CD14-positive monocyte (primary cell): ENCODE results near the gene ADGRF4. TPM values are rescaled to one million over a fixed set of nuclear protein-coding genes. Genes with fewer than 3 reads are reported as not detected.

Experiments
- DNase-seq, 3 donors: peaks; one replicate each; pipeline ENCODE4 v3.0.0-alpha.2; 2011 to 2022
- H2AFZ ChIP-seq: 2 replicates; pipeline ENCODE4 v1.6.0; 2012; ENCODE audit warnings: mild to moderate bottlenecking, low read depth, low read length, inconsistent platforms; ENCODE audit not compliant: insufficient read depth, poor library complexity, severe bottlenecking
- H3K27ac ChIP-seq, 2 donors: 1 replicate in 1 of 2; 2 replicates in 1 of 2; pipeline ENCODE4 v1.5.1; 2012 to 2013; ENCODE audit warnings: low read length in 2 of 2, control low read depth in 1 of 2, inconsistent platforms in 1 of 2, low read depth in 1 of 2, mild to moderate bottlenecking in 1 of 2
- H3K27me3 ChIP-seq, 2 donors: one replicate each; pipeline versions ENCODE4 v1.6.0 to v1.6.1; 2011 to 2013; ENCODE audit warnings: low read length in 2 of 2; ENCODE audit not compliant: control insufficient read depth in 2 of 2, insufficient read depth in 2 of 2
- H3K36me3 ChIP-seq, 2 donors: replicated peaks in 1 of 2; 1 replicate in 1 of 2; 2 replicates in 1 of 2; pipeline versions ENCODE4 v1.5.1 to v1.6.1; 2012 to 2013; ENCODE audit warnings: low read length in 2 of 2, control low read depth in 1 of 2, inconsistent platforms in 1 of 2, mild to moderate bottlenecking in 1 of 2; ENCODE audit not compliant: insufficient read depth in 2 of 2, control insufficient read depth in 1 of 2
- H3K4me1 ChIP-seq, 2 donors: 1 replicate in 1 of 2; 2 replicates in 1 of 2; pipeline versions ENCODE4 v1.5.1 to v1.6.1; 2012 to 2013; ENCODE audit warnings: low read length in 2 of 2, control low read depth in 1 of 2, inconsistent platforms in 1 of 2, mild to moderate bottlenecking in 1 of 2, moderate library complexity in 1 of 2; ENCODE audit not compliant: insufficient read depth in 2 of 2, control insufficient read depth in 1 of 2
- H3K4me2 ChIP-seq: replicated peaks from 2 replicates; pipeline ENCODE3; 2012; ENCODE audit warnings: low read length, moderate library complexity, mild to moderate bottlenecking; ENCODE audit not compliant: poor library complexity, severe bottlenecking; ENCODE audit errors: extremely low read depth
- H3K4me3 ChIP-seq, 3 experiments: fragments of 200-600 bp in 1 of 3; sonication (generic) in 1 of 3; replicated peaks in 1 of 3; 1 replicate in 2 of 3; 2 replicates in 1 of 3; pipeline ENCODE4 v1.5.1; 2011 to 2013; ENCODE audit warnings: low read length in 3 of 3, mild to moderate bottlenecking in 3 of 3, control low read depth in 2 of 3, low read depth in 2 of 3, inconsistent platforms in 1 of 3, moderate library complexity in 1 of 3
- H3K79me2 ChIP-seq: 2 replicates; pipeline ENCODE4 v1.6.0; 2012; ENCODE audit warnings: mild to moderate bottlenecking, control low read depth, inconsistent platforms, low read length, moderate library complexity; ENCODE audit not compliant: insufficient read depth
- H3K9ac ChIP-seq: 2 replicates; pipeline ENCODE4 v1.6.0; 2017; ENCODE audit warnings: low read length, mild to moderate bottlenecking; ENCODE audit not compliant: insufficient read depth, poor library complexity, severe bottlenecking
- H3K9me3 ChIP-seq, 2 donors: replicated peaks in 1 of 2; 1 replicate in 1 of 2; 2 replicates in 1 of 2; pipeline versions ENCODE4 v1.5.1 to v1.6.1; 2012 to 2013; ENCODE audit warnings: low read length in 2 of 2, control low read depth in 1 of 2; ENCODE audit not compliant: control insufficient read depth in 1 of 2, insufficient read depth in 1 of 2
- H4K20me1 ChIP-seq: 2 replicates; pipeline ENCODE4 v1.6.0; 2012; ENCODE audit warnings: mild to moderate bottlenecking, low read length, control low read depth, moderate library complexity; ENCODE audit not compliant: insufficient read depth
- H3K27ac Mint-ChIP-seq, 7 donors: one replicate each; pipeline ENCODE4 v1.8.0; 2020; ENCODE audit warnings: mild to moderate bottlenecking in 7 of 7, mixed read lengths in 7 of 7, moderate library complexity in 6 of 7, inconsistent platforms in 2 of 7
- H3K27me3 Mint-ChIP-seq, 3 donors: one replicate each; pipeline ENCODE4 v1.8.0; 2021 to 2022; ENCODE audit warnings: low read depth in 3 of 3, mild to moderate bottlenecking in 3 of 3, mixed read lengths in 3 of 3, moderate library complexity in 3 of 3, inconsistent platforms in 1 of 3
- H3K36me3 Mint-ChIP-seq, 2 donors: one replicate each; pipeline ENCODE4 v1.8.0; 2020; ENCODE audit warnings: mixed read lengths in 2 of 2, inconsistent platforms in 1 of 2, mild to moderate bottlenecking in 1 of 2
- H3K4me1 Mint-ChIP-seq: one replicate; pipeline ENCODE4 v1.8.0; 2020; ENCODE audit warnings: mild to moderate bottlenecking, mixed read lengths
- H3K4me3 Mint-ChIP-seq, 2 donors: one replicate each; pipeline ENCODE4 v1.8.0; 2020; ENCODE audit warnings: mild to moderate bottlenecking in 2 of 2, mixed read lengths in 2 of 2, moderate library complexity in 1 of 2
- H3K9me3 Mint-ChIP-seq, 7 donors: one replicate each; pipeline ENCODE4 v1.8.0; 2020 to 2022; ENCODE audit warnings: mixed read lengths in 7 of 7, mild to moderate bottlenecking in 6 of 7, moderate library complexity in 6 of 7, inconsistent platforms in 2 of 7
- CTCF ChIP-seq: fragments of 200-600 bp; IDR thresholded peaks from one replicate; pipeline ENCODE4 v1.8.0; 2022; ENCODE audit warnings: antibody characterized with exemption, mild to moderate bottlenecking
- WGBS: methylation state at CpG from one replicate; pipeline ENCODE4 v1.1.5; 2013; ENCODE audit warnings: missing lambda C conversion rate; ENCODE audit not compliant: insufficient coverage; 5-methylcytosine and 5-hydroxymethylcytosine counted together
- intact Hi-C, 2 donors: fragments of 100-400 bp; cut with micrococcal nuclease; formaldehyde crosslinking; loops; one replicate each; pipeline versions ENCODE4 v1.15.0 to v1.15.1; 2023
- polyA plus RNA-seq, 3 donors: library from polyadenylated mRNA; depleted of rRNA in 1 of 3; unstranded in 2 of 3; stranded (reverse) in 1 of 3; fragments of 300-500 nt in 2 of 3; fragments of >200 nt in 1 of 3; fragmentation: Illumina TruSeq in 2 of 3; gene quantifications; 1 replicate in 2 of 3; 2 replicates in 1 of 3; pipeline ENCODE4 v1.2.3, GENCODE V29; 2012 to 2021

The ADGRF4 gene
- polyA plus RNA-seq, 3 donors: not detected

GRCh38 chr6:47716207-47716606, 17.8 kb downstream of the ADGRF4 start:
- no peaks in the 10 kb centered on the region for H3K4me1 Mint-ChIP-seq
- no peaks in the 10 kb centered on the region for H3K36me3 Mint-ChIP-seq
- H3K27ac ChIP-seq: no peak overlapping the region
- H3K27me3 Mint-ChIP-seq: peaks cover 2 to 8% (median 4%) of the 10 kb centered on the region in 3 donors
- intact Hi-C loops: no loop called here
- no peaks in the 10 kb centered on the region for H3K36me3 ChIP-seq
- no CpG with 5 or more reads among the region's 2 CpGs for WGBS
- H3K4me3 Mint-ChIP-seq: no peak overlapping the region
- no peak overlapping the region for H3K4me2 ChIP-seq
- no peak overlapping the region for H3K4me3 ChIP-seq
- TF ChIP-seq CTCF: no peak
- no peak for DNase-seq
- H2AFZ ChIP-seq: no peak overlapping the region
- no peaks in the 10 kb centered on the region for H3K9me3 ChIP-seq
- H3K27ac Mint-ChIP-seq: no peak overlapping the region
- no peaks in the 10 kb centered on the region for H4K20me1 ChIP-seq
- no peaks in the 10 kb centered on the region for H3K79me2 ChIP-seq
- no peaks in the 10 kb centered on the region for H3K27me3 ChIP-seq
- H3K9me3 Mint-ChIP-seq: peaks cover 2 to 12% (median 4%) of the 10 kb centered on the region in 7 donors
- no peak overlapping the region for H3K9ac ChIP-seq
- no peaks in the 10 kb centered on the region for H3K4me1 ChIP-seq

- Histone ChIP-seq H4K20me1 (no peaks in the 10 kb centered on the region), H3K4me1 (no peaks in the 10 kb centered on the region), H3K9ac (no peak overlapping the region), H3K79me2 (no peaks in the 10 kb centered on the region), H3K4me2 (no peak overlapping the region), H3K27ac (no peak overlapping the region), H3K36me3 (no peaks in the 10 kb centered on the region), H3K4me3 (no peak overlapping the region), H3K9me3 (no peaks in the 10 kb centered on the region), H3K27me3 (no peaks in the 10 kb centered on the region), H2AFZ (no peak overlapping the region)
- Mint-ChIP-seq H3K27ac (no peak overlapping the region), H3K36me3 (no peaks in the 10 kb centered on the region), H3K27me3 (peaks cover 0 to 11% (median 8%) of the 10 kb centered on the region in 3 donors), H3K4me3 (no peak overlapping the region), H3K4me1 (no peaks in the 10 kb centered on the region), H3K9me3 (peaks cover 0 to 12% (median 4%) of the 10 kb centered on the region in 7 donors)
- no peak for TF ChIP-seq CTCF
- DNase-seq: no peak
- intact Hi-C loops: no loop called here
- WGBS: no CpG with 5 or more reads among the region's 1 CpG
Observed at GRCh38 chr6:47718571-47718970, 20.2 kb downstream of the ADGRF4 start.
